Stimulated activated naive CD8-positive, alpha-beta T cell treated with anti-CD3 and anti-CD28 coated beads, Interleukin-15, amount 100 ng/mL, for 72 hours (primary cell): Measurements from ENCODE around the gene INCA1.
A peak's percentile ranks its signal among the peaks of the same experiment; 100 is the strongest.

ENCODE experiments used
- ATAC-seq: fragments of 150-1000 bp; cut with Tn5 transposase; 2 replicates; pipeline ENCODE4 v1.10.0; 2021; ENCODE audit warnings: mild to moderate bottlenecking, moderate library complexity
- DNase-seq, 2 donors: peaks; one replicate each; pipeline ENCODE4 v3.0.0; 2021 to 2022
- H3K27ac Mint-ChIP-seq, 2 donors: one replicate each; pipeline ENCODE4 v1.8.0; 2022; ENCODE audit warnings: mild to moderate bottlenecking in 2 of 2, mixed read lengths in 2 of 2, moderate library complexity in 2 of 2
- H3K27me3 Mint-ChIP-seq: one replicate; pipeline ENCODE4 v1.8.0; 2022; ENCODE audit warnings: mixed read lengths
- H3K4me1 Mint-ChIP-seq: one replicate; pipeline ENCODE4 v1.8.0; 2022; ENCODE audit warnings: mild to moderate bottlenecking, mixed read lengths
- H3K4me3 Mint-ChIP-seq, 2 donors: one replicate each; pipeline ENCODE4 v1.8.0; 2022; ENCODE audit warnings: mild to moderate bottlenecking in 2 of 2, mixed read lengths in 2 of 2, moderate library complexity in 1 of 2
- H3K9me3 Mint-ChIP-seq, 2 donors: one replicate each; pipeline ENCODE4 v1.8.0; 2022; ENCODE audit warnings: mixed read lengths in 2 of 2

Gene INCA1

GRCh38 chr17:4987767-4988567, 9.4 kb downstream of the INCA1 start:
- H3K4me1 Mint-ChIP-seq = peaks cover 41% of the 10 kb centered on the region
- H3K27ac Mint-ChIP-seq = peak overlapping the region; percentile 95 to 97
- no peak for DNase-seq
- no peaks in the 10 kb centered on the region for H3K27me3 Mint-ChIP-seq
- ATAC-seq = peak; percentile 18
- peak overlapping the region; percentile 93 to 99 for H3K4me3 Mint-ChIP-seq
- no peaks in the 10 kb centered on the region for H3K9me3 Mint-ChIP-seq

- Mint-ChIP-seq H3K27ac (peak within 1 kb of the TSS; percentile 95 to 97), H3K4me3 (peak within 1 kb of the TSS; percentile 93 to 99), H3K27me3 (no peaks in the 10 kb centered on the region), H3K4me1 (peaks cover 41% of the 10 kb centered on the region), H3K9me3 (no peaks in the 10 kb centered on the region)
- DNase-seq = peak; percentile 82 to 87
- ATAC-seq = peak; percentile 92
Measured at GRCh38 chr17:4986951-4987766, 10.2 kb downstream of the INCA1 start, which contains the start of gene CAMTA2. TSS of gene CAMTA2 (minus strand) at chr17:4987675. CDS start at chr17:4986222, 1,453 bp downstream.

GRCh38 chr17:4986403-4986802, 10.9 kb downstream of the INCA1 start:
- Mint-ChIP-seq H3K9me3 (no peaks in the 10 kb centered on the region), H3K27me3 (no peaks in the 10 kb centered on the region), H3K4me1 (peaks cover 47% of the 10 kb centered on the region), H3K27ac (peak overlapping the region; percentile 24 to 87), H3K4me3 (peak overlapping the region; percentile 93 to 99)
- DNase-seq (no peak), ATAC-seq (no peak)

GRCh38 chr17:4982305-4982704, 15.0 kb downstream of the INCA1 start:
- Mint-ChIP-seq H3K9me3 (no peaks in the 10 kb centered on the region), H3K27ac (no peak overlapping the region), H3K27me3 (no peaks in the 10 kb centered on the region), H3K4me3 (no peak overlapping the region), H3K4me1 (peaks cover 37% of the 10 kb centered on the region)
- DNase-seq = no peak
- ATAC-seq = no peak

GRCh38 chr17:4980644-4981216, 16.6 kb downstream of the INCA1 start:
- ATAC-seq (peak; percentile 84), DNase-seq (peak; percentile 43 to 57)
- peak overlapping the region in 1 of 2 donors; percentile 59 for H3K27ac Mint-ChIP-seq
- no peaks in the 10 kb centered on the region for H3K9me3 Mint-ChIP-seq
- peaks cover 24% of the 10 kb centered on the region for H3K4me1 Mint-ChIP-seq
- H3K27me3 Mint-ChIP-seq = no peaks in the 10 kb centered on the region
- H3K4me3 Mint-ChIP-seq = peak overlapping the region in 1 of 2 donors; percentile 11

- Mint-ChIP-seq H3K27me3 (no peaks in the 10 kb centered on the region), H3K4me3 (no peak overlapping the region), H3K4me1 (peaks cover 24% of the 10 kb centered on the region), H3K27ac (no peak overlapping the region), H3K9me3 (no peaks in the 10 kb centered on the region)
- no peak for DNase-seq
- ATAC-seq = no peak
Measured at GRCh38 chr17:4978726-4979125, 18.6 kb downstream of the INCA1 start.

- no peaks in the 10 kb centered on the region for H3K9me3 Mint-ChIP-seq
- peaks cover 7% of the 10 kb centered on the region for H3K4me1 Mint-ChIP-seq
- H3K27me3 Mint-ChIP-seq = no peaks in the 10 kb centered on the region
- no peak overlapping the region for H3K4me3 Mint-ChIP-seq
- ATAC-seq (no peak), DNase-seq (no peak)
- H3K27ac Mint-ChIP-seq = peak overlapping the region; percentile 49 to 71
Measured at GRCh38 chr17:4974115-4974670, 23.1 kb downstream of the INCA1 start.

- DNase-seq = no peak
- no peaks in the 10 kb centered on the region for H3K27me3 Mint-ChIP-seq
- peaks cover 7% of the 10 kb centered on the region for H3K4me1 Mint-ChIP-seq
- no peak for ATAC-seq
- H3K27ac Mint-ChIP-seq = peak overlapping the region; percentile 49 to 71
- no peaks in the 10 kb centered on the region for H3K9me3 Mint-ChIP-seq
- no peak overlapping the region for H3K4me3 Mint-ChIP-seq
Measured at GRCh38 chr17:4973256-4974114, 23.8 kb downstream of the INCA1 start.

- no peak overlapping the region for H3K4me3 Mint-ChIP-seq
- ATAC-seq = no peak
- no peaks in the 10 kb centered on the region for H3K9me3 Mint-ChIP-seq
- DNase-seq = no peak
- H3K27me3 Mint-ChIP-seq = no peaks in the 10 kb centered on the region
- peaks cover 7% of the 10 kb centered on the region for H3K4me1 Mint-ChIP-seq
- H3K27ac Mint-ChIP-seq = no peak overlapping the region
Measured at GRCh38 chr17:4972752-4973151, 24.6 kb downstream of the INCA1 start.

- Mint-ChIP-seq H3K27me3 (no peaks in the 10 kb centered on the region), H3K9me3 (no peaks in the 10 kb centered on the region), H3K4me1 (peaks cover 7% of the 10 kb centered on the region), H3K27ac (no peak overlapping the region), H3K4me3 (no peak overlapping the region)
- ATAC-seq = no peak
- DNase-seq = no peak
Measured at GRCh38 chr17:4972322-4972721, 25.0 kb downstream of the INCA1 start.

GRCh38 chr17:4971826-4972225, 25.5 kb downstream of the INCA1 start:
- Mint-ChIP-seq H3K27ac (peak overlapping the region in 1 of 2 donors; percentile 66), H3K4me1 (peaks cover 7% of the 10 kb centered on the region), H3K4me3 (no peak overlapping the region), H3K27me3 (no peaks in the 10 kb centered on the region), H3K9me3 (no peaks in the 10 kb centered on the region)
- ATAC-seq (no peak), DNase-seq (no peak)

GRCh38 chr17:4970273-4970672, 27.0 kb downstream of the INCA1 start:
- no peak overlapping the region for H3K27ac Mint-ChIP-seq
- no peaks in the 10 kb centered on the region for H3K27me3 Mint-ChIP-seq
- H3K9me3 Mint-ChIP-seq = peaks cover 0 to 3% of the 10 kb centered on the region in 2 donors
- H3K4me1 Mint-ChIP-seq = peaks cover 21% of the 10 kb centered on the region
- no peak for ATAC-seq
- no peak for DNase-seq
- no peak overlapping the region for H3K4me3 Mint-ChIP-seq

- Mint-ChIP-seq H3K27ac (no peak overlapping the region), H3K9me3 (peaks cover 0 to 7% of the 10 kb centered on the region in 2 donors), H3K4me3 (no peak overlapping the region), H3K4me1 (peaks cover 24% of the 10 kb centered on the region), H3K27me3 (no peaks in the 10 kb centered on the region)
- ATAC-seq (peak; percentile 49), DNase-seq (peak in 1 of 2 donors; percentile 73)
Measured at GRCh38 chr17:4969551-4970173, 27.7 kb downstream of the INCA1 start.

GRCh38 chr17:4969047-4969550, 28.2 kb downstream of the INCA1 start:
- ATAC-seq = peak; percentile 73
- Mint-ChIP-seq H3K4me1 (peaks cover 24% of the 10 kb centered on the region), H3K9me3 (peaks cover 0 to 7% of the 10 kb centered on the region in 2 donors), H3K4me3 (no peak overlapping the region), H3K27me3 (no peaks in the 10 kb centered on the region), H3K27ac (no peak overlapping the region)
- DNase-seq = peak; percentile 77 to 84
